K562 (cell line): ENCODE measurements around the gene CDCP1. TPM values are rescaled to one million over a fixed set of nuclear protein-coding genes. Genes with fewer than 3 reads are reported as not detected.

Experiments
- AFF4 ChIP-seq: sonication (generic); formaldehyde crosslinking; IDR thresholded peaks from 2 replicates; pipeline ENCODE4 v1.8.0; 2023; ENCODE audit warnings: mild to moderate bottlenecking, missing genetic modification reagents
- DNMT1 ChIP-seq: fragments of 450-650 bp; IDR thresholded peaks from 2 replicates; pipeline ENCODE4 v1.6.1; 2016; ENCODE audit warnings: antibody characterized with exemption, mild to moderate bottlenecking
- ETV5 ChIP-seq: sonication (generic); formaldehyde crosslinking; IDR thresholded peaks from 2 replicates; pipeline ENCODE4 v1.4.0; 2020; ENCODE audit warnings: low read depth, mild to moderate bottlenecking, missing genetic modification reagents
- JUNB ChIP-seq: fragments of 450-650 bp; formaldehyde crosslinking; conservative IDR thresholded peaks from 2 replicates; pipeline ENCODE4 v1.4.0; 2020; ENCODE audit warnings: mild to moderate bottlenecking
- KLF13 ChIP-seq: fragments of 450-650 bp; IDR thresholded peaks from 2 replicates; pipeline ENCODE4 v1.6.1; 2016; ENCODE audit warnings: missing genetic modification characterization, low read depth, mild to moderate bottlenecking, missing compliant biosample characterization, moderate library complexity, borderline replicate concordance
- MCM2 ChIP-seq: fragments of 450-650 bp; IDR thresholded peaks from 2 replicates; pipeline ENCODE4 v1.6.1; 2017; ENCODE audit warnings: low read depth, mild to moderate bottlenecking
- MCM3 ChIP-seq: fragments of 450-650 bp; IDR thresholded peaks from 2 replicates; pipeline ENCODE4 v1.6.1; 2016
- PHTF2 ChIP-seq: fragments of 250-450 bp; sonication (Bioruptor Pico); IDR thresholded peaks from 2 replicates; pipeline ENCODE4 v1.5.0; 2021; ENCODE audit warnings: mild to moderate bottlenecking
- RNF2 ChIP-seq: sonication (generic); IDR thresholded peaks from 2 replicates; pipeline ENCODE4 v1.6.1; 2016
- SAP30 ChIP-seq: fragments of 200-600 bp; sonication (generic); IDR thresholded peaks from 2 replicates; pipeline ENCODE4 v1.6.1; 2012; ENCODE audit warnings: borderline replicate concordance, low read depth, mild to moderate bottlenecking, moderate library complexity, low read length, control low read depth, inconsistent platforms; ENCODE audit not compliant: insufficient read depth, poor library complexity, severe bottlenecking
- SLC30A9 ChIP-seq: fragments of 250-450 bp; sonication (Bioruptor Pico); IDR thresholded peaks from 2 replicates; pipeline ENCODE4 v1.8.0; 2022; ENCODE audit warnings: mild to moderate bottlenecking, moderate library complexity
- ZNF140 ChIP-seq: fragments of 250-450 bp; sonication (Bioruptor Pico); IDR thresholded peaks from 2 replicates; pipeline ENCODE4 v1.8.0; 2021; ENCODE audit warnings: moderate library complexity, mild to moderate bottlenecking, inconsistent platforms
- ZNF324 ChIP-seq: fragments of 250-450 bp; sonication (Bioruptor Pico); IDR thresholded peaks from 2 replicates; pipeline ENCODE4 v1.4.0; 2020; ENCODE audit warnings: mild to moderate bottlenecking
- polyA plus RNA-seq, 8 experiments: library from polyadenylated mRNA; depleted of rRNA in 4 of 8; stranded (reverse) in 5 of 8; unstranded in 3 of 8; fragments of >200 nt; fragmentation: Nextera tagmentation in 2 of 8; fragmentation: Illumina TruSeq in 1 of 8; extraction: Ambion mirVana in 2 of 8; extraction: Trizol in 1 of 8; gene quantifications; 2 replicates each; pipeline versions ENCODE4 v1.2.1 to v1.2.3, GENCODE V29; 2011 to 2014; ENCODE audit warnings: inconsistent platforms in 1 of 8, missing spikeins in 1 of 8
- total RNA-seq, 7 experiments: library from RNA; depleted of rRNA in 6 of 7; stranded (reverse); fragments of >200 nt in 6 of 7; fragmentation: Illumina TruSeq in 2 of 7; extraction: Trizol in 2 of 7; gene quantifications; 2 replicates each; pipeline versions ENCODE4 v1.2.1 to v1.2.3, GENCODE V29; 2011 to 2021; ENCODE audit warnings: low replicate concordance in 1 of 7
- TF ChIP-seq, protein P1 (sequence below): fragments of 450-650 bp; IDR thresholded peaks from 2 replicates; pipeline ENCODE4 v1.6.1; 2017; ENCODE audit warnings: antibody characterized with exemption, mild to moderate bottlenecking
- TF ChIP-seq, protein P2 (sequence below): sonication (generic); formaldehyde crosslinking; IDR thresholded peaks from 2 replicates; pipeline ENCODE4 v1.8.0; 2022; ENCODE audit warnings: missing genetic modification reagents, mild to moderate bottlenecking, moderate library complexity, borderline replicate concordance
- TF ChIP-seq, protein P3 (sequence below): sonication (generic); formaldehyde crosslinking; IDR thresholded peaks from 2 replicates; pipeline ENCODE4 v1.8.0; 2022; ENCODE audit warnings: mild to moderate bottlenecking, missing genetic modification reagents, borderline replicate concordance

Gene CDCP1
- total and polyA plus RNA-seq, 9 of the 15 experiments (the other 6 are each of a cell fraction or from before 2014, with no cell fraction given): 3.9 to 16.4 (median 5.2) TPM

DNA sequence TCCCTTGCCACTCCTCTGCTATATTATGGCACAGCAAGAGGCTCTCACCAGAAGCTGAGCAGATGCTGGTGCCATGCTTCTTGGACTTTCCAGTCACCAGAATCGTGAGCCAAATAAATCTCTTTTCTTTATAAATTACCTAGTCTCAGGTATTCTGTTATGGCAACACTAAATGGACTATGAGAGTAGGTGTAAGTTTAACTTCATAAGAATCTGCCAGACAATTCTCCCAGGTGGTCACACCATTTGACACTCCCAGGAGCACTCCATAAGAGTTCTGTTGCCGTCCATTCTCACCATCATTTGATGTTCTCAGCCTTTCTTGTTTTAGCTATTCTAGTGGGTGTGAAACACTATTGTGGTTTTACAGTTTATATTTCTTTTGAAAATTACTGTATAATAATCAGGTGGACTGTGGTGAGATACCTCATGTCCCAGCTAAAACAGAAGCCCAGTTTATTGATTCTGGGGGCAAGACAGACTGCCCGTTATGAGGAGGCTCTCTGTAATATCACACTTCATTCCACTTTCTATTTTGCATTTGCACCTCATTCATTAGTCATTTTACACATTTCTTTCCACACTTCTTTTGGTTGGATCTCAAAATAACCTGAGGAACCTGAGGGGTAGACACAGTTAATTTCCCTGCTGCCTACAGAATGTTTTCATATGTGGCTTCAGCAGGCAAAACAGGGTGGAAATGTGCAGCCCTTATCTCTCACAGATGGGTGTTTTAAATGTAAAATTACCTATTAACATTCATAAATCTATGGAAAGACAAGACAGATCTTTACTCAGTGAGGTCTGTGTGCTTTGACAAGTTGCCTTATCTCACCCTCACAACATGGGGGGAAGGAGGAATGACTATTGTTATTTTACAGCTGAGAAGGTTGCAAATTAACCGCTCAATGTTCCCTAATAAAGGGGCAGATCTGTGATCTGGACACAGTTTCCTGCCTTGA lies 42.1 kb downstream of the CDCP1 start (continued):
- TF ChIP-seq, protein P1, sequence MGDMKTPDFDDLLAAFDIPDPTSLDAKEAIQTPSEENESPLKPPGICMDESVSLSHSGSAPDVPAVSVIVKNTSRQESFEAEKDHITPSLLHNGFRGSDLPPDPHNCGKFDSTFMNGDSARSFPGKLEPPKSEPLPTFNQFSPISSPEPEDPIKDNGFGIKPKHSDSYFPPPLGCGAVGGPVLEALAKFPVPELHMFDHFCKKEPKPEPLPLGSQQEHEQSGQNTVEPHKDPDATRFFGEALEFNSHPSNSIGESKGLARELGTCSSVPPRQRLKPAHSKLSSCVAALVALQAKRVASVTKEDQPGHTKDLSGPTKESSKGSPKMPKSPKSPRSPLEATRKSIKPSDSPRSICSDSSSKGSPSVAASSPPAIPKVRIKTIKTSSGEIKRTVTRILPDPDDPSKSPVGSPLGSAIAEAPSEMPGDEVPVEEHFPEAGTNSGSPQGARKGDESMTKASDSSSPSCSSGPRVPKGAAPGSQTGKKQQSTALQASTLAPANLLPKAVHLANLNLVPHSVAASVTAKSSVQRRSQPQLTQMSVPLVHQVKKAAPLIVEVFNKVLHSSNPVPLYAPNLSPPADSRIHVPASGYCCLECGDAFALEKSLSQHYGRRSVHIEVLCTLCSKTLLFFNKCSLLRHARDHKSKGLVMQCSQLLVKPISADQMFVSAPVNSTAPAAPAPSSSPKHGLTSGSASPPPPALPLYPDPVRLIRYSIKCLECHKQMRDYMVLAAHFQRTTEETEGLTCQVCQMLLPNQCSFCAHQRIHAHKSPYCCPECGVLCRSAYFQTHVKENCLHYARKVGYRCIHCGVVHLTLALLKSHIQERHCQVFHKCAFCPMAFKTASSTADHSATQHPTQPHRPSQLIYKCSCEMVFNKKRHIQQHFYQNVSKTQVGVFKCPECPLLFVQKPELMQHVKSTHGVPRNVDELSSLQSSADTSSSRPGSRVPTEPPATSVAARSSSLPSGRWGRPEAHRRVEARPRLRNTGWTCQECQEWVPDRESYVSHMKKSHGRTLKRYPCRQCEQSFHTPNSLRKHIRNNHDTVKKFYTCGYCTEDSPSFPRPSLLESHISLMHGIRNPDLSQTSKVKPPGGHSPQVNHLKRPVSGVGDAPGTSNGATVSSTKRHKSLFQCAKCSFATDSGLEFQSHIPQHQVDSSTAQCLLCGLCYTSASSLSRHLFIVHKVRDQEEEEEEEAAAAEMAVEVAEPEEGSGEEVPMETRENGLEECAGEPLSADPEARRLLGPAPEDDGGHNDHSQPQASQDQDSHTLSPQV: peak; percentile 94
- TF ChIP-seq ETV5 (CRISPR knock-in tag) (peak; percentile 72; the same call in 1 of the 2 replicates), ZNF140 (CRISPR knock-in tag) (no peak), PHTF2 (CRISPR knock-in tag) (no peak), DNMT1 (no peak), RNF2 (peak; percentile 97), KLF13 (tag) (0 out of 2 replicates have a peak, but pooled peaks have one; percentile 8), MCM2 (no peak), JUNB (no peak), SAP30 (no peak), ZNF324 (CRISPR knock-in tag) (no peak), AFF4 (no peak), MCM3 (no peak), SLC30A9 (CRISPR knock-in tag) (no peak)
- TF ChIP-seq, protein P2, sequence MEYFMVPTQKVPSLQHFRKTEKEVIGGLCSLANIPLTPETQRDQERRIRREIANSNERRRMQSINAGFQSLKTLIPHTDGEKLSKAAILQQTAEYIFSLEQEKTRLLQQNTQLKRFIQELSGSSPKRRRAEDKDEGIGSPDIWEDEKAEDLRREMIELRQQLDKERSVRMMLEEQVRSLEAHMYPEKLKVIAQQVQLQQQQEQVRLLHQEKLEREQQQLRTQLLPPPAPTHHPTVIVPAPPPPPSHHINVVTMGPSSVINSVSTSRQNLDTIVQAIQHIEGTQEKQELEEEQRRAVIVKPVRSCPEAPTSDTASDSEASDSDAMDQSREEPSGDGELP (CRISPR knock-in tag): peak; percentile 85; the same call in 1 of the 2 replicates
- TF ChIP-seq, protein P3, sequence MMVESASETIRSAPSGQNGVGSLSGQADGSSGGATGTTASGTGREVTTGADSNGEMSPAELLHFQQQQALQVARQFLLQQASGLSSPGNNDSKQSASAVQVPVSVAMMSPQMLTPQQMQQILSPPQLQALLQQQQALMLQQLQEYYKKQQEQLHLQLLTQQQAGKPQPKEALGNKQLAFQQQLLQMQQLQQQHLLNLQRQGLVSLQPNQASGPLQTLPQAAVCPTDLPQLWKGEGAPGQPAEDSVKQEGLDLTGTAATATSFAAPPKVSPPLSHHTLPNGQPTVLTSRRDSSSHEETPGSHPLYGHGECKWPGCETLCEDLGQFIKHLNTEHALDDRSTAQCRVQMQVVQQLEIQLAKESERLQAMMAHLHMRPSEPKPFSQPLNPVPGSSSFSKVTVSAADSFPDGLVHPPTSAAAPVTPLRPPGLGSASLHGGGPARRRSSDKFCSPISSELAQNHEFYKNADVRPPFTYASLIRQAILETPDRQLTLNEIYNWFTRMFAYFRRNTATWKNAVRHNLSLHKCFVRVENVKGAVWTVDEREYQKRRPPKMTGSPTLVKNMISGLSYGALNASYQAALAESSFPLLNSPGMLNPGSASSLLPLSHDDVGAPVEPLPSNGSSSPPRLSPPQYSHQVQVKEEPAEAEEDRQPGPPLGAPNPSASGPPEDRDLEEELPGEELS (CRISPR knock-in tag): no peak
